GM21717 (cell line): Measurements from ENCODE around the gene BTBD9.

ENCODE experiments used
- ATAC-seq: cut with Tn5 transposase; IDR thresholded peaks from one replicate; pipeline ENCODE4 v1.9.1; 2021; ENCODE audit warnings: mild to moderate bottlenecking, moderate library complexity; ENCODE audit not compliant: unreplicated experiment

Gene BTBD9

DNA sequence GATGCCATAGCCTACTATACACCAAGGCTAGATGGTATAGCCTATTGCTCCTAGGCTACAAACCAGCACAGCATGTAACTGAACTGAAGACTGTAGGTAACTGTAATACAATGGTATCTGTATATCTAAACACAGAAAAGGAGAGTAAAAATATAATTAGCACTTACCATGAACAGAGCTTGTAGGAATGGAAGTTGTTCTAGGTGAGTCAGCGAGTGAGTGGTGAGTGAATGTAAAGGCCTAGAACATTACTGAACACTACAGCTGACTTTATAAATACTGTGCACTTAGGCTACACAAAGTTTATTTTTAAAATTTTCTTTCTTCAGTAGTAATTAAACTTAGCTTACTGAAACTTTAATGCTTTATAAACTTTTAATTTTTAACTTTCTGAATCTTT lies 129.5 kb downstream of the BTBD9 start:
- ATAC-seq = no peak

DNA sequence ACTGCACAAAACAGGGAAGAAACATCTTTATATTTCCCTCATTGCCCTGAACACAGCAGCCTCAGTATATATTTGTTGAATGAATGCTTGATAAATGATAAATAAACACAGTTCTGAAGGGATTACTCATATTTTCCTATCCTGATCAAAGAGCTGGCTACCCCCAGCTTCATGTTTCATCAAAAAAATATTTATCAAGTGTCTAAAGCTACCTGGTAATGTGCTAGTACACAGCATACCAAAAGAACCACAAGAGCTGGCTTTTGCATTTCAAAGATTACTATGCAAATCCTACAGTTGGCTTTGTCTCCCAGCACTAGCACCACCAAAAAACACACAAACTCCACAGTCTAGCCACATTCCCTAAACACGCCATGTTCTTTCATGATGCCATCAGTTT lies 130.0 kb downstream of the BTBD9 start:
- no peak for ATAC-seq

- ATAC-seq = no peak
Observed at GRCh38 chr6:38508894-38509293, 130.8 kb downstream of the BTBD9 start.

- ATAC-seq = no peak
Observed at GRCh38 chr6:38508286-38508685, 131.4 kb downstream of the BTBD9 start.

DNA sequence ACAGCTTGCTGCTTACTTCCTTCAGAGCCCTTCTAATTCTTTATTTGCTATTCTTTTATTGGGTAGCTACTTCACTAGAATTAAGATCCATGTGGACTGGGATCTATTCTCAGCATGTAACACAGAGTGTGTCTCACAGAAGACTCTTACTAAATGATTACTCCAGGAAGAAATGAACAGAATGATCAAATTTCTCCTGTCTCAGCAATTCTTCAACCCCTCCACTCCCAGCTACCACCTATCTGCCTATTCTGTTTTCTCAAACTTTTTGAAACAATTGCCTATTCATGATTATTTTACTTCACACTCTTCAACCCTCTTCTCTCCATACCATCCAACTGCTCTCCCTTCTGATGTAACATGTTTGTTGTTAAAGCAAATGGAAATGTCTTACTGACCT lies 132.6 kb downstream of the BTBD9 start:
- ATAC-seq = no peak

DNA sequence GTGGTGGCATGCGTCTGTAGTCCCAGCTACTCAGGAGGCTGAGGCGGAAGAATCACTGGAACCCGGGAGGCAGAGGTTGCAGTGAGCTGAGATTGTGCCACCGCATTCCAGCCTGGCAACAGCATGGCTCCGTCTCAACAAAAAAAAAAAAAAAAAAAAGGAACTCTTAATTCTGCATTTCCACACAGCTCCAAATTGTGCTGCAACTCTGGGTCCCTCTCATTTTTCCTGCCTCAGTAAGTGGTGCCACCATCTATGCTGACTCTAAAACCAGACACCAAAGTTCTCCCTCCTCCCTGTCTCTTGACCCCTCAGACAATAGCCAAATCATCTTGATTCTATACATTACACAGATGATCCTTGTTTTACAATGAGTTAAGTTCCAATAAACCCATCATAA lies 133.9 kb downstream of the BTBD9 start:
- no peak for ATAC-seq

DNA sequence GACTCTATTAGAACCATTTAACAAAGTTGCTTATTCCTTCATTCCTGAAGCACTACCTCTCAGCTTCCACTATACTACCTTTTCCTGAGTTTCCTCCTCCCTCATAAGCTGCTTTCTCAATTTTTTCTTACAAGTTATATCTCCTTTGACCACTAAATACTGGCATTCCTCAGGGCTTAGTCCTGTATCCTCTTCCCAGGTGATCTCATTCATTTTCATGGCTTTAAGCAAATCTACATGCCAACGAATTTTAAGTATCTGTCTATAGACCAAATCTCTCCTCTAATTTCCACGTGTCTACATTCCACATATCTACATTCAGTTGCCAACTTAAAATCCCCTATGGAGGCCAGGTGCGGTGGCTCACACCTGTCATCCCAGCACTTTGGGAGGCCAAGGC lies 134.7 kb downstream of the BTBD9 start:
- ATAC-seq = no peak

DNA sequence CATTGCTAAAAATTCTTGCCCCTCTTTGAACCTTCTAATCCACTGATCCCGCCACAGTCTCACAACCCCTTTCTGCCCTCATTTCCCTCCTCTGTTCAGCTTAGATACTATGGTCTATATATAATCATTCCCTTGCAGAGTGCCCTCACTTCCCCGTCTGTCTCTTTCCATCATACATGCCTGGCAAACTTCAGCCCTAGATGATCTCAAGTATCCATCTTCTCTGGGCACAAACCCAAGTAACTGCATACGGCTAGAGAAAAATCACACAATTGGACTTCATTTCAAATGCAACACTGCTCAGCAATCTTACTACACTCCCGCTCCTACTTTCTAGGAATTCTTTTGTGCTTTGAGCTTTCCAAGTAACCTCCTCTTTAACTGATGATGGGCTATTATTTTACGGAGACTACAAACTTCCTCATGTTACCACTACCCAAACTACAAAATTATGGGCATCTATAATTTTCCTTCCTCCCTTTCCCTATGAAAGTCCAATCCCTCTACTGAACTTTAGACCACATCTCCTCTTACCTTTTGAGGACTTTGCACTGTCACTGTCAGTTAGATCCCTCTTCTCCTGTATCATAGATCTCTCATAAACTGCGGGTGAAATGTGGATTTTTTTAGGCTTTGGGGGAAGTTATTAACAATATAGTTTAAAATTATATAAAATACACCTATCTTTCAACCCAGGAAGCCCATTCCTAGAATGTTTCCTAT lies 135.6 kb downstream of the BTBD9 start:
- ATAC-seq = no peak

- ATAC-seq = no peak
Observed at GRCh38 chr6:38503032-38503773, 136.5 kb downstream of the BTBD9 start.

GRCh38 chr6:38502423-38502822 lies 137.3 kb downstream of the BTBD9 start:
- ATAC-seq = no peak

GRCh38 chr6:38501931-38502330 lies 137.8 kb downstream of the BTBD9 start:
- ATAC-seq = no peak

DNA sequence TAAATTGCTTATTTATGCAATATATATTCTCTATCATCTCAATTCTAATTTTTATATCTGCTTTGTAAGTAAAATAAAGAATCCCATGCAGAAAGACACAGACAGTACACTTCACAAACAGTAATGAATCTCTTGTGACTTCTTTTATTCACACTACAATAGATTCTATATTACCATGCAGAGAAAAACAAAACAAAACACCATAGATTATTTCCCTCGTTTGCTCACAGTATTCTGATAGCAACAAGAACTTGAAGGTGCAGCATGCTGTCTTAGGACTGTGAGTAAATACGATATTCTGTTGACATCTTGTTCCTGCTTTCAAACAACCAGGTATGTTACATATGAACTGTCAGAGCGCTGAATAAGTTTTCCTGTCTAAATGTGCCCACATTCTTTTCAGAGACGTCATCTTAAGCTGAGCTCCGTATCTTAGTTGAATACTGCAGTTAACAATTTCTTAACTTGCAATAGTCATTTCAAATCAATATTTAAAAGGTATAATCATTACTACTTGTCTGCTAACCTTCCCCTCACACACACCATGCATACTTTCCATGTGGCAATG lies 140.1 kb downstream of the BTBD9 start:
- ATAC-seq = no peak

GRCh38 chr6:38498805-38499445 lies 140.8 kb downstream of the BTBD9 start:
- ATAC-seq = no peak

DNA sequence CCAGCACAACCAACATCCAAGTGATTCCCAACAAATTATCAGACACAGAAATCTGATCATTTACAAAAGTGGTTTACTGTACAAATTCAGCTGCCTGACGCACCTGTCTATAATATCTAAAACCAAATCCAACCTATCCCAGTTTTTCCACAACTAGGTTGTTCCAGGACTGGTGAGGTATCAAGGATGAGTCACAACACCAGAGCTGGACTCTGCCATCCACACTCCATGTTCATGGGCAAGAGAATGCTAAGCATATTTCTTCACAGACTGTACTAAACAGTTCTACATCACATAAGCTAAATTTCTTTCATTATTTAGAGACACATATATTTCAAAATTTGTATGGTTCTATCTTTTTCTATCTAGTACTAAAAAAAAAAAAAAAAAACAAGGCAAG lies 141.6 kb downstream of the BTBD9 start:
- no peak for ATAC-seq

DNA sequence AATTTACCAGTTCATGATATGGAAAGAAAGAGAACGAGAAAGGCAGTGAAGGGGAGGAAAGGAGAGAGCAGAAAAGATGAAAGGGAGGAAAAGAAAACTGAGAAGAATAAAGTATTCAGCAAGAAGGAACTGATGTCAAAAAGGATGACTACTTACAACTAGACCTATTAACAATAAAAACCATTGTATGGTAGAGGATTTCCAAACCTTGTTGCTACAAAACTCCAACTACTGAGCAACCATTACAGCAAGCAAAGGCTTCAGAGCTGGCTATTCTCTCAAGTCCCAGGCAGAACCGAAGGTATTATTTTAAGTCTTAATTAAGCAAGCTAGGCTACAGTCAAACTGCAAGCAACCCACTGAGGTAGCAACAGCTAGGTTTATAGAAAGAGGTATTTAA lies 142.2 kb downstream of the BTBD9 start:
- ATAC-seq = no peak

GRCh38 chr6:38495922-38496635 lies 143.7 kb downstream of the BTBD9 start:
- ATAC-seq = no peak

GRCh38 chr6:38495518-38495917 lies 144.2 kb downstream of the BTBD9 start:
- no peak for ATAC-seq

- ATAC-seq = no peak
Observed at GRCh38 chr6:38493931-38494547, 145.7 kb downstream of the BTBD9 start.

GRCh38 chr6:38492031-38492430 lies 147.7 kb downstream of the BTBD9 start:
- no peak for ATAC-seq

DNA sequence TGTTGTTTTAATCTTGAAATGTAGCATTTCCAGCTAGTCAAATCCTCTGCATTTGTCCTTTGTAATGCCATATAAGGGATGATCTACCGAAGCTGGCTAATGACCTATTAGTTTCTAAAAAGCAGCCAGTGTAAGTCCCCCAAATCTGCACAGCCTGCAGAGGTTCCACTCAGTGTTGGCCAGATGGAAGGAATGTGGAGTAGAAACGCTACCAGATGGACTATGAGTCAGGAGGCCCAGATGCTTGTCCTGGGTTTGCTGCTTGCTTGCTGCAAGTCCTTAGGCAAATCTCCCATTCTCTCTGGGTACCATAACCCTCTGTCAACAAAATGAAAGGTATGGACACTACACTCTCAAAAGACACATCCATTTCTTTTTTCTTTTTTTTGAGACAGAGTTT lies 149.8 kb downstream of the BTBD9 start:
- no peak for ATAC-seq

GRCh38 chr6:38487423-38487822 lies 152.3 kb downstream of the BTBD9 start:
- no peak for ATAC-seq
